ENCODE results near the gene XXYLT1. TPM values are rescaled to one million over a fixed set of nuclear protein-coding genes. Genes with fewer than 3 reads are reported as not detected.
"Not testable (repeated sequence)": the region's sequence is repeated elsewhere in the genome, so short reads cannot be mapped to it uniquely, and the experiment has no call there.

The XXYLT1 gene
- total RNA-seq, 1 donor from 2014 or later: 9.8 TPM

GRCh38 chr3:195093731-195094130 lies 177.2 kb downstream of the XXYLT1 start:
- Histone ChIP-seq H3K9me3 (no peaks in the 10 kb centered on the region), H3K4me3 (no peak overlapping the region), H3K27ac (no peak overlapping the region), H3K4me1 (no peaks in the 10 kb centered on the region), H3K36me3 (no peaks in the 10 kb centered on the region), H3K27me3 (no peaks in the 10 kb centered on the region)
- peak; percentile 44 for DNase-seq
- no peak for ATAC-seq
- intact Hi-C loops (cut with DNase I): no loop called here
- TF ChIP-seq, protein P1, sequence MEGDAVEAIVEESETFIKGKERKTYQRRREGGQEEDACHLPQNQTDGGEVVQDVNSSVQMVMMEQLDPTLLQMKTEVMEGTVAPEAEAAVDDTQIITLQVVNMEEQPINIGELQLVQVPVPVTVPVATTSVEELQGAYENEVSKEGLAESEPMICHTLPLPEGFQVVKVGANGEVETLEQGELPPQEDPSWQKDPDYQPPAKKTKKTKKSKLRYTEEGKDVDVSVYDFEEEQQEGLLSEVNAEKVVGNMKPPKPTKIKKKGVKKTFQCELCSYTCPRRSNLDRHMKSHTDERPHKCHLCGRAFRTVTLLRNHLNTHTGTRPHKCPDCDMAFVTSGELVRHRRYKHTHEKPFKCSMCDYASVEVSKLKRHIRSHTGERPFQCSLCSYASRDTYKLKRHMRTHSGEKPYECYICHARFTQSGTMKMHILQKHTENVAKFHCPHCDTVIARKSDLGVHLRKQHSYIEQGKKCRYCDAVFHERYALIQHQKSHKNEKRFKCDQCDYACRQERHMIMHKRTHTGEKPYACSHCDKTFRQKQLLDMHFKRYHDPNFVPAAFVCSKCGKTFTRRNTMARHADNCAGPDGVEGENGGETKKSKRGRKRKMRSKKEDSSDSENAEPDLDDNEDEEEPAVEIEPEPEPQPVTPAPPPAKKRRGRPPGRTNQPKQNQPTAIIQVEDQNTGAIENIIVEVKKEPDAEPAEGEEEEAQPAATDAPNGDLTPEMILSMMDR (IDR thresholded peaks at IDR 0.05): no peak

DNA sequence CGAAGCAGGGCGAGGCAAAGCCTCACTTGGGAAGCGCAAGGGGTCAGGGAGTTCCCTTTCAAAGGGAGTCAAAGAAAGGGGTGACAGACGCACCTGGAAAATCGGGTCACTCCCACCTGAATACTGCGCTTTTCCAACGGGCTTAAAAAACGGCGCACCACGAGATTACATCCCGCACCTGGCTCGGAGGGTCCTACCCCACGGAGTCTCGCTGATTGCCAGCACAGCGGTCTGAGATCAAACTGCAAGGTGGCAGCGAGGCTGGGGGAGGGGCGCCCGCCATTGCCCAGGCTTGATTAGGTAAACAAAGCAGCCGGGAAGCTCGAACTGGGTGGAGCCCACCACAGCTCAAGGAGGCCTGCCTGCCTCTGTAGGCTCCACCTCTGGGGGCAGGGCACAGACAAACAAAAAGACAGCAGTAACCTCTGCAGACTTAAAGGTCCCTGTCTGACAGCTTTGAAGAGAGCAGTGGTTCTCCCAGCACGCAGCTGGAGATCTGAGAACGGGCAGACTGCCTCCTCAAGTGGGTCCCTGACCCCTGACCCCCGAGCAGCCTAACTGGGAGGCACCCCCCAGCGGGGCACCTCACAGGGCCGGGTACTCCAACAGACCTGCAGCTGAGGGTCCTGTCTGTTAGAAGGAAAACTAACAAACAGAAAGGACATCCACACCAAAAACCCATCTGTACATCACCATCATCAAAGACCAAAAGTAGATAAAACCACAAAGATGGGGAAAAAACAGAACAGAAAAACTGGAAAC lies 182.9 kb downstream of the XXYLT1 start:
- peak; percentile 36 for DNase-seq
- H3K27ac ChIP-seq; H3K4me1 ChIP-seq; H3K9me3 ChIP-seq; H3K27me3 ChIP-seq; ATAC-seq; H3K36me3 ChIP-seq; intact Hi-C loops (cut with DNase I): not testable (repeated sequence)
- peak overlapping the region; percentile 21 for H3K4me3 ChIP-seq

DNA sequence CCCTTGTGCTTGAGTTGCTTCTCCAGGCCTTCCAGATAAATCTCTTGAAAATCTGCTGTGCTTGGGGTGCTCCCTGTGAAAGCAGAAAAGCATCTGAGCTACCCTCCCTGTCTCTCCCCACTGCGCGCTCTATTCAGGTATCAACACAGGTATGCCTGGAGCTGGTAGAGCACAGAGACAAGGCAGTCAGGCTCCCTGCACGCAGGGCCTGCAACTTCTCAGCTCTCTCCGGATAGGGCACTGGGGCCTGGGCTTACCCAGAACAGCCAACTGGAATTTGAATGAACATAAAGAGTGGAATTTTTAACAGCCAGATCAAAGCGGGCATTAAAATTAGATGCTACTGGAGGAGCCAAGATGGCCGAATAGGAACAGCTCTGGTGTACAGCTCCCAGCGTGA lies 183.6 kb downstream of the XXYLT1 start:
- H3K4me1 ChIP-seq: no peaks in the 10 kb centered on the region
- H3K36me3 ChIP-seq: no peaks in the 10 kb centered on the region
- intact Hi-C loops (cut with DNase I): no loop called here
- no peak overlapping the region for H3K27ac ChIP-seq
- TF ChIP-seq, protein P1 (IDR thresholded peaks at IDR 0.05): no peak
- peak; percentile 35 for DNase-seq
- H3K4me3 ChIP-seq: no peak overlapping the region
- ATAC-seq: no peak
- H3K27me3 ChIP-seq: no peaks in the 10 kb centered on the region
- H3K9me3 ChIP-seq: no peaks in the 10 kb centered on the region

GRCh38 chr3:195086885-195087284 lies 184.1 kb downstream of the XXYLT1 start:
- Histone ChIP-seq H3K9me3 (no peaks in the 10 kb centered on the region), H3K4me3 (no peak overlapping the region), H3K27me3 (no peaks in the 10 kb centered on the region), H3K27ac (no peak overlapping the region), H3K4me1 (peaks cover 2% of the 10 kb centered on the region), H3K36me3 (no peaks in the 10 kb centered on the region)
- ATAC-seq: no peak
- intact Hi-C loops (cut with DNase I): no loop called here
- TF ChIP-seq, protein P1 (IDR thresholded peaks at IDR 0.05): no peak
- peak; percentile 45 for DNase-seq

GRCh38 chr3:195086341-195086740 lies 184.6 kb downstream of the XXYLT1 start:
- DNase-seq (peak; percentile 30), ATAC-seq (peak; percentile 12)
- H3K27ac ChIP-seq: no peak overlapping the region
- intact Hi-C loops (cut with DNase I): no loop called here
- H3K4me1 ChIP-seq: peaks cover 8% of the 10 kb centered on the region
- no peak overlapping the region for H3K4me3 ChIP-seq
- no peaks in the 10 kb centered on the region for H3K9me3 ChIP-seq
- TF ChIP-seq, protein P1 (IDR thresholded peaks at IDR 0.05): no peak
- H3K27me3 ChIP-seq: no peaks in the 10 kb centered on the region
- H3K36me3 ChIP-seq: no peaks in the 10 kb centered on the region

DNA sequence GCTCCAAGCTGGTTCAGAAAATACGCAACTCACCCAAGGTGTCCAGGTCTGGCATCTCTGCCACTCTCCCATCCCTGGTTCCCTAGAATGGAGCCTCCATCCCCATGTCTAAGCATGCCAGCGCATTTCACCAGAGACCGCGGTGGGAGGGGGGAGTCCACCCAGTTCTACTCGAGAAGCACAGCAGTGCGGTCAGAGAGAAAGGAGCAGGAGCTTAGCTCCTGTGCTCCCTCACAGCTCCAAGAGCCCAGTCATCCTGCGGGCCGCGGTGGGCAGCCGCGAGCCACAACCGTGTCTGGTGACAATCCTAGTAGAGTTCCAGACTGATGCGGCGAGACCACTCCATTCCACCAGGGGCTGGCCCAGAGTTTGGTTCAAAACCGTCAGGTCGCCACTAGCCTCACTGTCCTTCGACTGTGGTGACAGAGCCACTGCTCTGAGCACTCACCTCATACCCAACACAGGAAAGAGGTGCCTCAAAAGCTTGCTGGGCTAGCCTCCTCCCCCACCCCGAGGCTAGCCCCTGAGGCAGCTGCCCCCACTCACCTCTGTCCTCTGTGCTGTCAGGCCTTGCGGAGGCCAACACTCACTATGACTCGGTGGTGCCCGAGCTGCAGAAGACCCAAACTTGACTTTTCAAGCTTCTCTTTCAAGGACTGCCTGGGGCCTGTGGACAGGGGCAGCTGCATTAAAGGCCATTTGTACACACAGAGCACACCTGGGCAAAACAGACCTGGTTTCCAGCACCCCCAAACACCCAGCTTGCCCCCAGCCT lies 185.4 kb downstream of the XXYLT1 start:
- DNase-seq: peak; percentile 47

More for the DNA sequence above, 185.4 kb downstream of the XXYLT1 start:
- no peak overlapping the region for H3K4me3 ChIP-seq
- H3K4me1 ChIP-seq: peaks cover 16% of the 10 kb centered on the region
- no peaks in the 10 kb centered on the region for H3K9me3 ChIP-seq
- intact Hi-C loops (cut with DNase I): no loop called here
- no peaks in the 10 kb centered on the region for H3K27me3 ChIP-seq
- no peak for ATAC-seq
- H3K27ac ChIP-seq: no peak overlapping the region
- TF ChIP-seq, protein P1 (IDR thresholded peaks at IDR 0.05): no peak
- H3K36me3 ChIP-seq: no peaks in the 10 kb centered on the region
